HG03457 (cell line): ENCODE data around the gene EXOSC7.

ENCODE experiments used
- ATAC-seq: cut with Tn5 transposase; IDR thresholded peaks from one replicate; pipeline ENCODE4 v1.9.1; 2021; ENCODE audit warnings: moderate number of reproducible peaks; ENCODE audit not compliant: unreplicated experiment

The EXOSC7 gene

GRCh38 chr3:44992555-44993470, 16.8 kb downstream of the EXOSC7 start:
- ATAC-seq: no peak

- no peak for ATAC-seq
Measured at GRCh38 chr3:44993471-44994205, 17.6 kb downstream of the EXOSC7 start.

- ATAC-seq: no peak
Measured at GRCh38 chr3:44995142-44995770, 19.2 kb downstream of the EXOSC7 start.

- no peak for ATAC-seq
Measured at GRCh38 chr3:44996556-44996969, 20.5 kb downstream of the EXOSC7 start.

- no peak for ATAC-seq
Measured at GRCh38 chr3:44999782-45000181, 23.7 kb downstream of the EXOSC7 start.

GRCh38 chr3:45000823-45001222, 24.8 kb downstream of the EXOSC7 start:
- no peak for ATAC-seq

- no peak for ATAC-seq
Measured at GRCh38 chr3:45001738-45002137, 25.7 kb downstream of the EXOSC7 start.

- no peak for ATAC-seq
Measured at GRCh38 chr3:45002139-45002660, 26.2 kb downstream of the EXOSC7 start.

GRCh38 chr3:45002720-45003119, 26.7 kb downstream of the EXOSC7 start:
- no peak for ATAC-seq

- ATAC-seq: no peak
Measured at GRCh38 chr3:45003406-45003805, 27.4 kb downstream of the EXOSC7 start.

GRCh38 chr3:45003859-45004258, 27.8 kb downstream of the EXOSC7 start:
- no peak for ATAC-seq

GRCh38 chr3:45007091-45007490, 31.0 kb downstream of the EXOSC7 start:
- no peak for ATAC-seq

GRCh38 chr3:45008117-45008516, 32.1 kb downstream of the EXOSC7 start:
- ATAC-seq: no peak

GRCh38 chr3:45009868-45010267, 33.8 kb downstream of the EXOSC7 start:
- no peak for ATAC-seq

GRCh38 chr3:45010811-45011333, 34.8 kb downstream of the EXOSC7 start:
- ATAC-seq: no peak

- no peak for ATAC-seq
Measured at GRCh38 chr3:45011756-45012508, 35.9 kb downstream of the EXOSC7 start.

- ATAC-seq: no peak
Measured at GRCh38 chr3:45012577-45012976, 36.5 kb downstream of the EXOSC7 start.

GRCh38 chr3:45016916-45017315, 40.9 kb downstream of the EXOSC7 start:
- ATAC-seq: no peak

- no peak for ATAC-seq
Measured at GRCh38 chr3:45017821-45018220, 41.8 kb downstream of the EXOSC7 start.

- ATAC-seq: no peak
Measured at GRCh38 chr3:45020534-45020933, 44.5 kb downstream of the EXOSC7 start.
